ENCODE data around the gene PRMT1. TPM values are rescaled to one million over a fixed set of nuclear protein-coding genes. Genes with fewer than 3 reads are reported as not detected.

The PRMT1 gene
- total RNA-seq, 2 donors from 2014 or later = 142 to 300 TPM

DNA sequence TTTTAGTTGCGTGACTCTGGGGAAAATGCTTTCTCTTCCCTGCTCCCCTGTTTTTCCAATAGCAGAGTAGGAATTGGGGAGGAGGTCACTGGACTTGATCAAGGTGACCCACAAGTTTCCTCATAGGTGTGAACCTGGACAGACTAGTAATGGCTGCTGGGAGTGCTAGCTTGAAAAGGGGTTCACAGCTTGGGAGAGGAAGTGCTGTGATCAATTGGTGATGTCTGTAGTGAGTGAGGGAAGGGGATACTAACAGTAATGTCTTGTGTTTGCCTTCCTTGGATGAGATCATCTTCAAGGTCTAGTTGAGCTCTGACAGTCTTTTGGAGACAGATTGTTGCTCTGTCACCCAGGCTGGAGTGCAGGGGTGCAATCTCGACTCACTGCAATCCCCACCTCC is 9.6 kb upstream of the PRMT1 start:
- H3K9me3 ChIP-seq = no peaks in the 10 kb centered on the region
- no peak for DNase-seq (ENCODE audit: low spot score)
- H3K27me3 ChIP-seq (replicated peaks; ENCODE audit: insufficient read depth) = no peaks in the 10 kb centered on the region
- no peak overlapping the region for H3K4me3 ChIP-seq
- intact Hi-C loops (cut with DNase I) = no loop called here
- H3K4me1 ChIP-seq (replicated peaks) = peaks cover 13% of the 10 kb centered on the region
- TF ChIP-seq POLR2AphosphoS5 (IDR thresholded peaks at IDR 0.05) = no peak
- TF ChIP-seq POLR2A (IDR thresholded peaks at IDR 0.05) = no peak
- TF ChIP-seq, protein P1, sequence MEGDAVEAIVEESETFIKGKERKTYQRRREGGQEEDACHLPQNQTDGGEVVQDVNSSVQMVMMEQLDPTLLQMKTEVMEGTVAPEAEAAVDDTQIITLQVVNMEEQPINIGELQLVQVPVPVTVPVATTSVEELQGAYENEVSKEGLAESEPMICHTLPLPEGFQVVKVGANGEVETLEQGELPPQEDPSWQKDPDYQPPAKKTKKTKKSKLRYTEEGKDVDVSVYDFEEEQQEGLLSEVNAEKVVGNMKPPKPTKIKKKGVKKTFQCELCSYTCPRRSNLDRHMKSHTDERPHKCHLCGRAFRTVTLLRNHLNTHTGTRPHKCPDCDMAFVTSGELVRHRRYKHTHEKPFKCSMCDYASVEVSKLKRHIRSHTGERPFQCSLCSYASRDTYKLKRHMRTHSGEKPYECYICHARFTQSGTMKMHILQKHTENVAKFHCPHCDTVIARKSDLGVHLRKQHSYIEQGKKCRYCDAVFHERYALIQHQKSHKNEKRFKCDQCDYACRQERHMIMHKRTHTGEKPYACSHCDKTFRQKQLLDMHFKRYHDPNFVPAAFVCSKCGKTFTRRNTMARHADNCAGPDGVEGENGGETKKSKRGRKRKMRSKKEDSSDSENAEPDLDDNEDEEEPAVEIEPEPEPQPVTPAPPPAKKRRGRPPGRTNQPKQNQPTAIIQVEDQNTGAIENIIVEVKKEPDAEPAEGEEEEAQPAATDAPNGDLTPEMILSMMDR (IDR thresholded peaks at IDR 0.05) = no peak
- H3K27ac ChIP-seq = no peak overlapping the region
- H3K36me3 ChIP-seq = no peaks in the 10 kb centered on the region
- 88% methylated on average over 2 of the region's 2 CpGs for WGBS

DNA sequence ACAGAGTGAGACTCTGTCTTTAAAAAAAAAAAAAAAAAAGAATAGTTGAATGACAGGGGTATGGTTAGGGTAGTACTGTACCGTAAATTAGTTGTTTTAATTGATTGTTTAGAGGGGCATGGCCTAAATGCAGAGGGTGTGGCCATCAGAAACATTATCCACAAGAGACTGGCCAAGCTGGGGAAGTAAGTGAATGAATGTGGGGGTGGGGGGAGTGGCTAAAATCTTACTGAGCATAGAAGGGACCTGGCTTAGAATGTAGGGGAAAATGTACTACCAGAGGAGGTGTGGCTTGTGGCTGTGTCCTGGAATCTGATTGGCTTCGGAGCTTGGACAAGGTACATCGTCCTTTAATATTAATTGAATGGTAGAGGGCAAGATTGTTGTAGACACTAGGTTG is 7.6 kb upstream of the PRMT1 start:
- DNase-seq (ENCODE audit: low spot score) = no peak
- Histone ChIP-seq H3K36me3 (no peaks in the 10 kb centered on the region), H3K4me3 (no peak overlapping the region), H3K9me3 (no peaks in the 10 kb centered on the region), H3K4me1 (replicated peaks) (peaks cover 13% of the 10 kb centered on the region), H3K27ac (no peak overlapping the region), H3K27me3 (replicated peaks; ENCODE audit: insufficient read depth) (no peaks in the 10 kb centered on the region)
- WGBS = 91% methylated on average over 3 of the region's 3 CpGs
- intact Hi-C loops (cut with DNase I) = no loop called here
- TF ChIP-seq, protein P1 (IDR thresholded peaks at IDR 0.05) = no peak
- TF ChIP-seq POLR2A (IDR thresholded peaks at IDR 0.05) = no peak
- no peak for TF ChIP-seq POLR2AphosphoS5 (IDR thresholded peaks at IDR 0.05)

- peak; percentile 59 for DNase-seq (ENCODE audit: low spot score)
- H3K4me3 ChIP-seq = no peak overlapping the region
- WGBS = 26% methylated on average over 28 of the region's 28 CpGs
- H3K9me3 ChIP-seq = no peaks in the 10 kb centered on the region
- H3K4me1 ChIP-seq (replicated peaks) = no peaks in the 10 kb centered on the region
- TF ChIP-seq POLR2AphosphoS5 (IDR thresholded peaks at IDR 0.05) = peak; percentile 54
- TF ChIP-seq POLR2A (IDR thresholded peaks at IDR 0.05) = no peak
- TF ChIP-seq, protein P1 (IDR thresholded peaks at IDR 0.05) = peak; percentile 68 to 80 (median 72)
- H3K27ac ChIP-seq = peak overlapping the region; percentile 20 to 56
- no peaks in the 10 kb centered on the region for H3K27me3 ChIP-seq (replicated peaks; ENCODE audit: insufficient read depth)
- intact Hi-C loops (cut with DNase I) = no loop called here
- H3K36me3 ChIP-seq = no peaks in the 10 kb centered on the region
Observed at GRCh38 chr19:49672131-49672919, 4.7 kb upstream of the PRMT1 start.

DNA sequence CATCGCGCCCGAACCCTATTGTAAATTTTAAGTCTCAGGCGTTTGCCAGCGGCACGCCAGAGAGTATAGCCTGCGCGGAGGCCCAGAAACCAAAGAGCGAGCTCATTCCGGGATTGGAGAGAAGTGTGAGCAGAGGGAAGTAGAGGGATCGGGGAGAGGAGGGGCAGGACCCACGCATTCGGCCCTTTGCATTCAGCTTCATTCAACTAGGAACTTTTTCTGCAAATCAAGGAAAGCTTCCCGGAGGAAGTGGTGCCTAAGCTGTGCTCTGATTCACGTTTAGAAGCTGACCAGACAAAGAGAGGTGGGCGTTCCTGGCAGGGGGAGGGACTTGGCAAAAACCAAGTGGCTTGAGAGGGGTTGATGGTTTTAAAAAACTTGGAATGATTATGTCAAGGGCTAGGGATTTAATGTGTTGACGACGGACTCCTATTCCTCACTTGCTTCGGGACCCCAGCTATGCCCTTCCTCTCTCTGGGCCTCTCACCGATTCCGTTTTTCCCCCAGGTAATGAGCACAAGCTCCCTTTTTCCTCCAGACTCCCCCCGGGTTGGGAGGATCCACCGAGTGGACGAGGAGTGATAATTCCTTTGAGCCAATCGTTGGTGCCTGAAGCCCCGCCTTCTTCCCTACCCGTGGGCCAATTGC is 811 bp upstream of the PRMT1 start:
- intact Hi-C loops (cut with DNase I) = loop anchor here (2.0 to 5.0 kb wide), 3 partner anchors 33 to 91 kb away; partner anchors contain the start of genes AP2A1, PRR12 and SCAF1
- Histone ChIP-seq H3K27me3 (replicated peaks; ENCODE audit: insufficient read depth) (no peaks in the 10 kb centered on the region), H3K36me3 (no peaks in the 10 kb centered on the region), H3K9me3 (no peaks in the 10 kb centered on the region), H3K4me1 (replicated peaks) (peaks cover 11% of the 10 kb centered on the region), H3K4me3 (peak overlapping the region; percentile 6 to 23), H3K27ac (peak overlapping the region; percentile 81 to 92)
- peak; percentile 75 for DNase-seq (ENCODE audit: low spot score)
- 4% methylated on average over 27 of the region's 27 CpGs for WGBS
- no peak for TF ChIP-seq POLR2A (IDR thresholded peaks at IDR 0.05)
- TF ChIP-seq, protein P1 (IDR thresholded peaks at IDR 0.05) = peak in 1 of 4 experiments; percentile 24
